Stomach (tissue), 9 donors: ENCODE measurements around the gene NANOS1. TPM values are rescaled to one million over a fixed set of nuclear protein-coding genes. Genes with fewer than 3 reads are reported as not detected.

ENCODE experiments used
- DNase-seq, 2 donors: peaks; one replicate each; pipeline versions ENCODE4 v3.0.0 to v3.0.0-alpha.2; 2013 to 2019
- H3K27ac ChIP-seq, 5 donors: fragments of 200-600 bp in 4 of 5; sonication (generic) in 4 of 5; one replicate each; pipeline ENCODE4 v1.5.1; 2013 to 2019; ENCODE audit warnings: mild to moderate bottlenecking in 1 of 5, moderate library complexity in 1 of 5
- H3K27me3 ChIP-seq, 3 donors: fragments of 200-600 bp; sonication (generic); one replicate each; pipeline ENCODE4 v1.5.1; 2017 to 2019; ENCODE audit warnings: mixed run types in 1 of 3
- H3K36me3 ChIP-seq, 4 donors: fragments of 200-600 bp; sonication (generic); 1 replicate in 3 of 4; 2 replicates in 1 of 4; pipeline ENCODE4 v1.5.1; 2016 to 2019
- H3K4me1 ChIP-seq, 4 donors: fragments of 200-600 bp; sonication (generic); one replicate each; pipeline ENCODE4 v1.5.1; 2016 to 2019
- H3K4me3 ChIP-seq, 4 donors: fragments of 200-600 bp; sonication (generic) in 3 of 4; one replicate each; pipeline ENCODE4 v1.5.1; 2016 to 2019; ENCODE audit warnings: mild to moderate bottlenecking in 1 of 4
- H3K9me3 ChIP-seq, 4 donors: fragments of 200-600 bp; sonication (generic); one replicate each; pipeline ENCODE4 v1.5.1; 2016 to 2019
- CTCF ChIP-seq, 7 experiments: fragments of 450-650 bp in 4 of 7; fragments of 200-600 bp in 3 of 7; sonication (generic) in 3 of 7; IDR thresholded peaks; one replicate each; pipeline ENCODE4 v1.5.1; 2016 to 2019; ENCODE audit warnings: antibody characterized with exemption in 7 of 7, control low read depth in 2 of 7, mild to moderate bottlenecking in 1 of 7
- EP300 ChIP-seq: sonication (generic); formaldehyde crosslinking; IDR thresholded peaks from one replicate; pipeline ENCODE4 v1.6.1; 2017; ENCODE audit warnings: antibody characterized with exemption
- POLR2A ChIP-seq, 4 donors: fragments of 450-650 bp; IDR thresholded peaks; one replicate each; pipeline ENCODE4 v1.6.1; 2016; ENCODE audit warnings: antibody characterized with exemption in 4 of 4, control low read depth in 2 of 4, mild to moderate bottlenecking in 1 of 4, moderate library complexity in 1 of 4
- POLR2AphosphoS5 ChIP-seq, 3 donors: sonication (generic); formaldehyde crosslinking; IDR thresholded peaks; one replicate each; pipeline ENCODE4 v1.6.1; 2016; ENCODE audit warnings: antibody characterized with exemption in 3 of 3
- WGBS, 5 donors: extraction: QIAGEN DNeasy Blood & Tissue Kit in 3 of 5; methylation state at CpG; one replicate each; pipeline versions ENCODE4 v1.1.5 to v1.1.7; 2013 to 2018; 5-methylcytosine and 5-hydroxymethylcytosine counted together
- intact Hi-C: fragments of 100-400 bp; cut with DNase I; formaldehyde crosslinking; loops from one replicate; pipeline ENCODE4 v1.15.1; 2023; ENCODE audit warnings: low total_unique reads
- polyA plus RNA-seq, 3 donors: library from polyadenylated mRNA; stranded (reverse); fragments of 200-250 nt; gene quantifications; one replicate each; pipeline ENCODE4 v1.2.3, GENCODE V29; 2013
- total RNA-seq, 5 donors: library from RNA; depleted of rRNA; stranded (reverse); fragments of >200 nt; gene quantifications; one replicate each; pipeline versions ENCODE4 v1.1.0 to v1.2.3, GENCODE V29; 2014 to 2016
- donor health status: healthy with polysubstance abuse.
- donor health status: Bipolar disorder and iron deficiency.
- donor health status: healthy.

Gene NANOS1
- total and polyA plus RNA-seq, 8 donors: under 0.01 to 16.1 (median 3.7) TPM

GRCh38 chr10:119045561-119045960 is 16.0 kb downstream of the NANOS1 start:
- no peaks in the 10 kb centered on the region for H3K27me3 ChIP-seq
- intact Hi-C loops: no loop called here
- 86 to 95% (median 88%) methylated on average over 7 of the region's 7 CpGs for WGBS, 5 donors

GRCh38 chr10:119049361-119049760 is 19.8 kb downstream of the NANOS1 start:
- Histone ChIP-seq H3K9me3 (no peaks in the 10 kb centered on the region), H3K36me3 (peaks cover 90 to 100% (median 100%) of the 10 kb centered on the region in 4 donors), H3K4me1 (peaks cover 0 to 11% (median 0%) of the 10 kb centered on the region in 4 donors), H3K27ac (no peak overlapping the region), H3K4me3 (no peak overlapping the region), H3K27me3 (no peaks in the 10 kb centered on the region)
- intact Hi-C loops: no loop called here
- TF ChIP-seq CTCF (IDR thresholded peaks at IDR 0.05): no peak
- no peak for TF ChIP-seq EP300
- no peak for TF ChIP-seq POLR2AphosphoS5 (IDR thresholded peaks at IDR 0.05)
- TF ChIP-seq POLR2A (IDR thresholded peaks at IDR 0.05): no peak
- no peak for DNase-seq
- WGBS, 5 donors: 91 to 96% (median 94%) methylated on average over 5 of the region's 5 CpGs

More at GRCh38 chr10:119045561-119045960, 16.0 kb downstream of the NANOS1 start:
- Histone ChIP-seq H3K4me3 (no peak overlapping the region), H3K36me3 (peaks cover 90 to 100% (median 100%) of the 10 kb centered on the region in 4 donors), H3K27ac (no peak overlapping the region), H3K4me1 (peaks cover 0 to 11% (median 0%) of the 10 kb centered on the region in 4 donors), H3K9me3 (no peaks in the 10 kb centered on the region)
- TF ChIP-seq POLR2AphosphoS5 (IDR thresholded peaks at IDR 0.05) (no peak), POLR2A (IDR thresholded peaks at IDR 0.05) (no peak), EP300 (no peak), CTCF (IDR thresholded peaks at IDR 0.05) (no peak)
- DNase-seq: no peak

GRCh38 chr10:119049777-119050176 is 20.3 kb downstream of the NANOS1 start:
- peaks cover 90 to 100% (median 100%) of the 10 kb centered on the region in 4 donors for H3K36me3 ChIP-seq
- peaks cover 0 to 11% (median 0%) of the 10 kb centered on the region in 4 donors for H3K4me1 ChIP-seq

GRCh38 chr10:119051775-119052174 is 22.3 kb downstream of the NANOS1 start:
- DNase-seq: no peak
- peaks cover 98 to 100% (median 100%) of the 10 kb centered on the region in 4 donors for H3K36me3 ChIP-seq
- no peak overlapping the region for H3K4me3 ChIP-seq
- TF ChIP-seq POLR2AphosphoS5 (IDR thresholded peaks at IDR 0.05): no peak
- TF ChIP-seq POLR2A (IDR thresholded peaks at IDR 0.05): no peak
- TF ChIP-seq EP300: no peak
- TF ChIP-seq CTCF (IDR thresholded peaks at IDR 0.05): no peak
- intact Hi-C loops: no loop called here
- no peaks in the 10 kb centered on the region for H3K9me3 ChIP-seq
- no peak overlapping the region for H3K27ac ChIP-seq
- 89 to 93% (median 91%) methylated on average over 3 of the region's 3 CpGs for WGBS, 5 donors
- peaks cover 0 to 7% (median 0%) of the 10 kb centered on the region in 4 donors for H3K4me1 ChIP-seq
- H3K27me3 ChIP-seq: no peaks in the 10 kb centered on the region

More at GRCh38 chr10:119049777-119050176, 20.3 kb downstream of the NANOS1 start:
- Histone ChIP-seq H3K27me3 (no peaks in the 10 kb centered on the region), H3K4me3 (no peak overlapping the region), H3K27ac (no peak overlapping the region), H3K9me3 (no peaks in the 10 kb centered on the region)
- TF ChIP-seq POLR2AphosphoS5 (IDR thresholded peaks at IDR 0.05) (no peak), POLR2A (IDR thresholded peaks at IDR 0.05) (no peak), CTCF (IDR thresholded peaks at IDR 0.05) (no peak), EP300 (no peak)
- intact Hi-C loops: no loop called here
- no peak for DNase-seq
- WGBS, 5 donors: 95 to 97% (median 96%) methylated on average over 14 of the region's 14 CpGs
